K562 (cell line): Measurements from ENCODE around the gene ZFPM1. TPM values are rescaled to one million over a fixed set of nuclear protein-coding genes. Genes with fewer than 3 reads are reported as not detected.

ENCODE experiments used
- ATF1 ChIP-seq, 2 experiments: fragments of 450-650 bp in 1 of 2; IDR thresholded peaks; 2 replicates each; pipeline ENCODE4 v1.6.1; 2016; ENCODE audit warnings: missing compliant biosample characterization in 1 of 2, missing genetic modification characterization in 1 of 2
- C11orf30 ChIP-seq: fragments of 450-650 bp; IDR thresholded peaks from 2 replicates; pipeline ENCODE4 v1.6.1; 2016; ENCODE audit warnings: low read depth, mild to moderate bottlenecking
- E2F6 ChIP-seq, 2 experiments: IDR thresholded peaks; 2 replicates each; pipeline ENCODE4 v1.6.1; 2011; ENCODE audit warnings: borderline replicate concordance in 1 of 2, control low read depth in 1 of 2, low read depth in 1 of 2, low read length in 1 of 2, mild to moderate bottlenecking in 1 of 2, mixed read lengths in 1 of 2, moderate library complexity in 1 of 2; ENCODE audit not compliant: insufficient read depth in 1 of 2, insufficient read length in 1 of 2, poor library complexity in 1 of 2, severe bottlenecking in 1 of 2; ENCODE audit errors: extremely low read depth in 1 of 2
- NR0B1 ChIP-seq: fragments of 450-650 bp; IDR thresholded peaks from one replicate; pipeline ENCODE4 v1.6.1; 2018; ENCODE audit warnings: mild to moderate bottlenecking, moderate library complexity; ENCODE audit not compliant: partially characterized antibody
- RBM22 ChIP-seq: fragments of 200-400 bp; formaldehyde crosslinking; IDR thresholded peaks from 2 replicates; pipeline ENCODE4 v1.6.1; 2018; ENCODE audit warnings: low read length, low read depth; ENCODE audit not compliant: poor library complexity, severe bottlenecking
- TAL1 ChIP-seq: fragments of 450-650 bp; IDR thresholded peaks from 2 replicates; pipeline ENCODE4 v1.6.1; 2016; ENCODE audit warnings: mild to moderate bottlenecking
- ZBTB1 ChIP-seq: sonication (generic); formaldehyde crosslinking; IDR thresholded peaks from 2 replicates; pipeline ENCODE4 v1.8.1; 2023; ENCODE audit warnings: missing genetic modification reagents, low read depth, mild to moderate bottlenecking, borderline replicate concordance
- ZNF766 ChIP-seq: fragments of 200-800 bp; sonication (Bioruptor generic); conservative IDR thresholded peaks from 2 replicates; pipeline ENCODE4 v1.6.1; 2016; ENCODE audit warnings: missing genetic modification characterization, missing compliant biosample characterization
- polyA plus RNA-seq, 8 experiments: library from polyadenylated mRNA; depleted of rRNA in 4 of 8; stranded (reverse) in 5 of 8; unstranded in 3 of 8; fragments of >200 nt; fragmentation: Nextera tagmentation in 2 of 8; fragmentation: Illumina TruSeq in 1 of 8; extraction: Ambion mirVana in 2 of 8; extraction: Trizol in 1 of 8; gene quantifications; 2 replicates each; pipeline versions ENCODE4 v1.2.1 to v1.2.3, GENCODE V29; 2011 to 2014; ENCODE audit warnings: inconsistent platforms in 1 of 8, missing spikeins in 1 of 8
- total RNA-seq, 7 experiments: library from RNA; depleted of rRNA in 6 of 7; stranded (reverse); fragments of >200 nt in 6 of 7; fragmentation: Illumina TruSeq in 2 of 7; extraction: Trizol in 2 of 7; gene quantifications; 2 replicates each; pipeline versions ENCODE4 v1.2.1 to v1.2.3, GENCODE V29; 2011 to 2021; ENCODE audit warnings: low replicate concordance in 1 of 7
- TF ChIP-seq, protein P1 (sequence below): fragments of 450-650 bp; IDR thresholded peaks from 2 replicates; pipeline ENCODE4 v1.6.1; 2016; ENCODE audit warnings: mild to moderate bottlenecking, moderate library complexity
- TF ChIP-seq, protein P2 (sequence below): sonication (generic); formaldehyde crosslinking; IDR thresholded peaks from 2 replicates; pipeline ENCODE4 v1.8.0; 2022; ENCODE audit warnings: missing genetic modification reagents, mild to moderate bottlenecking, moderate library complexity, borderline replicate concordance

The ZFPM1 gene
- total and polyA plus RNA-seq, 9 of the 15 experiments (the other 6 are each of a cell fraction or from before 2014, with no cell fraction given), result 0.03 to 35.9 (median 1.4) TPM

- TF ChIP-seq RBM22, result peak; percentile 63
- TF ChIP-seq, protein P1, sequence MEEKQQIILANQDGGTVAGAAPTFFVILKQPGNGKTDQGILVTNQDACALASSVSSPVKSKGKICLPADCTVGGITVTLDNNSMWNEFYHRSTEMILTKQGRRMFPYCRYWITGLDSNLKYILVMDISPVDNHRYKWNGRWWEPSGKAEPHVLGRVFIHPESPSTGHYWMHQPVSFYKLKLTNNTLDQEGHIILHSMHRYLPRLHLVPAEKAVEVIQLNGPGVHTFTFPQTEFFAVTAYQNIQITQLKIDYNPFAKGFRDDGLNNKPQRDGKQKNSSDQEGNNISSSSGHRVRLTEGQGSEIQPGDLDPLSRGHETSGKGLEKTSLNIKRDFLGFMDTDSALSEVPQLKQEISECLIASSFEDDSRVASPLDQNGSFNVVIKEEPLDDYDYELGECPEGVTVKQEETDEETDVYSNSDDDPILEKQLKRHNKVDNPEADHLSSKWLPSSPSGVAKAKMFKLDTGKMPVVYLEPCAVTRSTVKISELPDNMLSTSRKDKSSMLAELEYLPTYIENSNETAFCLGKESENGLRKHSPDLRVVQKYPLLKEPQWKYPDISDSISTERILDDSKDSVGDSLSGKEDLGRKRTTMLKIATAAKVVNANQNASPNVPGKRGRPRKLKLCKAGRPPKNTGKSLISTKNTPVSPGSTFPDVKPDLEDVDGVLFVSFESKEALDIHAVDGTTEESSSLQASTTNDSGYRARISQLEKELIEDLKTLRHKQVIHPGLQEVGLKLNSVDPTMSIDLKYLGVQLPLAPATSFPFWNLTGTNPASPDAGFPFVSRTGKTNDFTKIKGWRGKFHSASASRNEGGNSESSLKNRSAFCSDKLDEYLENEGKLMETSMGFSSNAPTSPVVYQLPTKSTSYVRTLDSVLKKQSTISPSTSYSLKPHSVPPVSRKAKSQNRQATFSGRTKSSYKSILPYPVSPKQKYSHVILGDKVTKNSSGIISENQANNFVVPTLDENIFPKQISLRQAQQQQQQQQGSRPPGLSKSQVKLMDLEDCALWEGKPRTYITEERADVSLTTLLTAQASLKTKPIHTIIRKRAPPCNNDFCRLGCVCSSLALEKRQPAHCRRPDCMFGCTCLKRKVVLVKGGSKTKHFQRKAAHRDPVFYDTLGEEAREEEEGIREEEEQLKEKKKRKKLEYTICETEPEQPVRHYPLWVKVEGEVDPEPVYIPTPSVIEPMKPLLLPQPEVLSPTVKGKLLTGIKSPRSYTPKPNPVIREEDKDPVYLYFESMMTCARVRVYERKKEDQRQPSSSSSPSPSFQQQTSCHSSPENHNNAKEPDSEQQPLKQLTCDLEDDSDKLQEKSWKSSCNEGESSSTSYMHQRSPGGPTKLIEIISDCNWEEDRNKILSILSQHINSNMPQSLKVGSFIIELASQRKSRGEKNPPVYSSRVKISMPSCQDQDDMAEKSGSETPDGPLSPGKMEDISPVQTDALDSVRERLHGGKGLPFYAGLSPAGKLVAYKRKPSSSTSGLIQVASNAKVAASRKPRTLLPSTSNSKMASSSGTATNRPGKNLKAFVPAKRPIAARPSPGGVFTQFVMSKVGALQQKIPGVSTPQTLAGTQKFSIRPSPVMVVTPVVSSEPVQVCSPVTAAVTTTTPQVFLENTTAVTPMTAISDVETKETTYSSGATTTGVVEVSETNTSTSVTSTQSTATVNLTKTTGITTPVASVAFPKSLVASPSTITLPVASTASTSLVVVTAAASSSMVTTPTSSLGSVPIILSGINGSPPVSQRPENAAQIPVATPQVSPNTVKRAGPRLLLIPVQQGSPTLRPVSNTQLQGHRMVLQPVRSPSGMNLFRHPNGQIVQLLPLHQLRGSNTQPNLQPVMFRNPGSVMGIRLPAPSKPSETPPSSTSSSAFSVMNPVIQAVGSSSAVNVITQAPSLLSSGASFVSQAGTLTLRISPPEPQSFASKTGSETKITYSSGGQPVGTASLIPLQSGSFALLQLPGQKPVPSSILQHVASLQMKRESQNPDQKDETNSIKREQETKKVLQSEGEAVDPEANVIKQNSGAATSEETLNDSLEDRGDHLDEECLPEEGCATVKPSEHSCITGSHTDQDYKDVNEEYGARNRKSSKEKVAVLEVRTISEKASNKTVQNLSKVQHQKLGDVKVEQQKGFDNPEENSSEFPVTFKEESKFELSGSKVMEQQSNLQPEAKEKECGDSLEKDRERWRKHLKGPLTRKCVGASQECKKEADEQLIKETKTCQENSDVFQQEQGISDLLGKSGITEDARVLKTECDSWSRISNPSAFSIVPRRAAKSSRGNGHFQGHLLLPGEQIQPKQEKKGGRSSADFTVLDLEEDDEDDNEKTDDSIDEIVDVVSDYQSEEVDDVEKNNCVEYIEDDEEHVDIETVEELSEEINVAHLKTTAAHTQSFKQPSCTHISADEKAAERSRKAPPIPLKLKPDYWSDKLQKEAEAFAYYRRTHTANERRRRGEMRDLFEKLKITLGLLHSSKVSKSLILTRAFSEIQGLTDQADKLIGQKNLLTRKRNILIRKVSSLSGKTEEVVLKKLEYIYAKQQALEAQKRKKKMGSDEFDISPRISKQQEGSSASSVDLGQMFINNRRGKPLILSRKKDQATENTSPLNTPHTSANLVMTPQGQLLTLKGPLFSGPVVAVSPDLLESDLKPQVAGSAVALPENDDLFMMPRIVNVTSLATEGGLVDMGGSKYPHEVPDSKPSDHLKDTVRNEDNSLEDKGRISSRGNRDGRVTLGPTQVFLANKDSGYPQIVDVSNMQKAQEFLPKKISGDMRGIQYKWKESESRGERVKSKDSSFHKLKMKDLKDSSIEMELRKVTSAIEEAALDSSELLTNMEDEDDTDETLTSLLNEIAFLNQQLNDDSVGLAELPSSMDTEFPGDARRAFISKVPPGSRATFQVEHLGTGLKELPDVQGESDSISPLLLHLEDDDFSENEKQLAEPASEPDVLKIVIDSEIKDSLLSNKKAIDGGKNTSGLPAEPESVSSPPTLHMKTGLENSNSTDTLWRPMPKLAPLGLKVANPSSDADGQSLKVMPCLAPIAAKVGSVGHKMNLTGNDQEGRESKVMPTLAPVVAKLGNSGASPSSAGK, result peak; percentile 77
- no peak for TF ChIP-seq ATF1 (CRISPR knock-in tag; IDR thresholded peaks at IDR 0.05)
- peak; percentile 74 for TF ChIP-seq ATF1 (tag; IDR thresholded peaks at IDR 0.05)
- TF ChIP-seq ZNF766 (CRISPR knock-in tag), result 0 out of 2 replicates have a peak, but pooled peaks have one; percentile 43
- TF ChIP-seq NR0B1, result no peak
- peak; percentile 44; the same call in 1 of the 2 replicates for TF ChIP-seq TAL1
- TF ChIP-seq C11orf30, result no peak
- TF ChIP-seq E2F6 (IDR thresholded peaks at IDR 0.05; ENCODE audit: borderline replicate concordance in 1 of 2, extremely low read depth in 1 of 2, insufficient read depth in 1 of 2, insufficient read length in 1 of 2, low read depth in 1 of 2, low read length in 1 of 2, poor library complexity in 1 of 2, severe bottlenecking in 1 of 2), result peak; percentile 53 to 77
- TF ChIP-seq ZBTB1, result no peak
- TF ChIP-seq, protein P2, sequence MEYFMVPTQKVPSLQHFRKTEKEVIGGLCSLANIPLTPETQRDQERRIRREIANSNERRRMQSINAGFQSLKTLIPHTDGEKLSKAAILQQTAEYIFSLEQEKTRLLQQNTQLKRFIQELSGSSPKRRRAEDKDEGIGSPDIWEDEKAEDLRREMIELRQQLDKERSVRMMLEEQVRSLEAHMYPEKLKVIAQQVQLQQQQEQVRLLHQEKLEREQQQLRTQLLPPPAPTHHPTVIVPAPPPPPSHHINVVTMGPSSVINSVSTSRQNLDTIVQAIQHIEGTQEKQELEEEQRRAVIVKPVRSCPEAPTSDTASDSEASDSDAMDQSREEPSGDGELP, result peak; percentile 85
These were observed 56.0 kb downstream of the ZFPM1 start (continued) for GRCh38 chr16:88508868-88509748.
